GM23338 (cell line): ENCODE measurements around the gene C14orf119. TPM values are rescaled to one million over a fixed set of nuclear protein-coding genes. Genes with fewer than 3 reads are reported as not detected.

Source experiments
- ATAC-seq: fragments of 200-7000 bp; cut with Tn5 transposase; 3 replicates; pipeline ENCODE4 v1.9.1; 2020
- DNase-seq: peaks from one replicate; pipeline ENCODE4 v3.0.0-alpha.2; 2015; ENCODE audit warnings: low spot score
- H2AFZ ChIP-seq: fragments of 200-600 bp; sonication (generic); 2 replicates; pipeline ENCODE4 v1.8.0; 2016; ENCODE audit warnings: antibody characterized with exemption, mild to moderate bottlenecking, moderate library complexity
- H3F3A ChIP-seq: fragments of 200-600 bp; sonication (generic); replicated peaks from 2 replicates; pipeline ENCODE4 v1.8.0; 2017; ENCODE audit warnings: antibody characterized with exemption, mixed run types, low read depth
- H3K27ac ChIP-seq: fragments of 200-600 bp; sonication (generic); 2 replicates; pipeline ENCODE4 v1.6.1; 2016; ENCODE audit warnings: low read depth
- H3K27me3 ChIP-seq: fragments of 200-600 bp; sonication (generic); 2 replicates; pipeline ENCODE4 v1.8.0; 2016; ENCODE audit warnings: mild to moderate bottlenecking, mixed run types, moderate library complexity; ENCODE audit not compliant: insufficient read depth
- H3K36me3 ChIP-seq: fragments of 200-600 bp; sonication (generic); 2 replicates; pipeline ENCODE4 v1.8.0; 2016; ENCODE audit warnings: mild to moderate bottlenecking; ENCODE audit not compliant: insufficient read depth
- H3K4me1 ChIP-seq: fragments of 200-600 bp; sonication (generic); 2 replicates; pipeline ENCODE4 v1.8.0; 2016; ENCODE audit warnings: mild to moderate bottlenecking, moderate library complexity; ENCODE audit not compliant: insufficient read depth
- H3K4me2 ChIP-seq: fragments of 200-600 bp; sonication (generic); 2 replicates; pipeline ENCODE4 v1.7.1; 2017; ENCODE audit warnings: mixed run types
- H3K4me3 ChIP-seq: fragments of 200-600 bp; sonication (generic); 2 replicates; pipeline ENCODE4 v1.6.1; 2016; ENCODE audit warnings: mixed run types
- H3K79me2 ChIP-seq: fragments of 200-600 bp; sonication (generic); replicated peaks from 2 replicates; pipeline ENCODE4 v1.8.0; 2017; ENCODE audit warnings: mild to moderate bottlenecking; ENCODE audit not compliant: insufficient read depth
- H3K9me2 ChIP-seq: fragments of 200-600 bp; sonication (generic); 2 replicates; pipeline ENCODE4 v1.8.0; 2017; ENCODE audit not compliant: insufficient read depth
- H4K20me1 ChIP-seq: fragments of 200-600 bp; sonication (generic); replicated peaks from 2 replicates; pipeline ENCODE4 v1.8.0; 2017; ENCODE audit warnings: mild to moderate bottlenecking; ENCODE audit not compliant: insufficient read depth
- H3K27ac Mint-ChIP-seq: 2 replicates; pipeline ENCODE4 v1.8.0; 2020; ENCODE audit warnings: inconsistent platforms, mild to moderate bottlenecking, moderate library complexity, mixed read lengths
- H3K27me3 Mint-ChIP-seq: 3 replicates; pipeline ENCODE4 v1.8.0; 2022; ENCODE audit warnings: low read depth, mild to moderate bottlenecking, moderate library complexity, mixed read lengths, inconsistent platforms; ENCODE audit not compliant: insufficient read depth, poor library complexity
- H3K36me3 Mint-ChIP-seq: 3 replicates; pipeline ENCODE4 v1.8.0; 2021; ENCODE audit warnings: low read depth, mild to moderate bottlenecking, inconsistent platforms, moderate library complexity, mixed read lengths
- H3K4me1 Mint-ChIP-seq: 3 replicates; pipeline ENCODE4 v1.8.0; 2020; ENCODE audit warnings: mild to moderate bottlenecking, inconsistent platforms, mixed read lengths
- H3K4me3 Mint-ChIP-seq: 3 replicates; pipeline ENCODE4 v1.8.0; 2021; ENCODE audit warnings: moderate library complexity, mild to moderate bottlenecking, inconsistent platforms, mixed read lengths
- H3K9me3 Mint-ChIP-seq: 3 replicates; pipeline ENCODE4 v1.8.0; 2020; ENCODE audit warnings: moderate library complexity, mild to moderate bottlenecking, inconsistent platforms, mixed read lengths
- CREB1 ChIP-seq: fragments of 250-450 bp; sonication (Bioruptor Pico); IDR thresholded peaks from 2 replicates; pipeline ENCODE4 v1.5.0; 2020; ENCODE audit warnings: low read depth, mild to moderate bottlenecking, moderate library complexity
- CTCF ChIP-seq, 2 experiments: fragments of 200-600 bp in 1 of 2; sonication (generic) in 1 of 2; conservative IDR thresholded peaks; 2 replicates each; pipeline versions ENCODE4 v1.5.1 to v1.6.1; 2016 to 2017; ENCODE audit warnings: antibody characterized with exemption in 2 of 2, low read depth in 2 of 2, mild to moderate bottlenecking in 2 of 2, moderate library complexity in 1 of 2
- POLR2AphosphoS5 ChIP-seq: IDR thresholded peaks from 2 replicates; pipeline ENCODE4 v1.6.1; 2016; ENCODE audit warnings: antibody characterized with exemption, low read depth
- ZNF462 ChIP-seq: fragments of 250-450 bp; sonication (Bioruptor Pico); IDR thresholded peaks from 2 replicates; pipeline ENCODE4 v1.5.0; 2020; ENCODE audit warnings: mild to moderate bottlenecking, moderate library complexity
- polyA plus RNA-seq: library from polyadenylated mRNA; unstranded; fragments of >200 nt; fragmentation: Nextera tagmentation; extraction: Ambion mirVana; gene quantifications from 2 replicates; pipeline ENCODE4 v1.2.1, GENCODE V29; 2016
- total RNA-seq: library from RNA; depleted of rRNA; stranded (reverse); fragments of >200 nt; shearing (Covaris generic); gene quantifications from 2 replicates; pipeline ENCODE4 v1.2.3, GENCODE V29; 2014

The C14orf119 gene
- total and polyA plus RNA-seq, 2 experiments from 2014 or later = 49.4 to 118 TPM

- no peak for TF ChIP-seq ZNF462
Measured at GRCh38 chr14:23067847-23068788, 27.2 kb upstream of the C14orf119 start (continued).

DNA sequence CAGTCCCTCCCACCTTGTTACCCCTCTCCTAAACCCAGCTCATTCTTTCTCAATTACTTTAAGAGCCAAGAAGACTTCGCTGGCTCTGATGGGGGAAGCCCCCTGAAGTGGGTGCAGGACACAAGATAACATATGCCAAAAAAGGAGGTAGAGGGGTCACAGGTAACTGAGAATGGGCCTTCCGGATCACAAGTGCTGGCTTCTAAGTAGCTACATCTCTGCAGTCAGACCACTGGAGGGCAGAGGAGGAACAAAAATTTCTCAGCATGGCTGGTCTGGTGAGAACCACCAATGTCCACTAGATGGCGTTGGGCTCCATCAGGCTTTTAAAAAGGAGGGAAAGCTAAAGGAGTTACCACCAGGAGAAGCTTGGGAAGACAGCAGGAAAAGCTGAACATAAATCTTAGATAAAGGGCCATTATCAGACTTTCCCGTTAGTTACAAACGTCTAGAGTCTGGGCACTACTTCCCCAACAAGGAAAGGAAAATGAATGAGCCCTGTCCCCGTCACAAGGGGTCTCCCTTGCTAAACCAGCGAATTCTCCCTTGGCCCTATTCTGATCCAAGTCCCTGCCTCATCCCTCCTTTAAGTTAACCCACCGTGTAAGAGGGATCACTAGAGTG, 26.4 kb upstream of the C14orf119 start:
- H3K36me3 Mint-ChIP-seq = peaks cover 83% of the 10 kb centered on the region
- H3K9me2 ChIP-seq = no peaks in the 10 kb centered on the region
- H3K27ac Mint-ChIP-seq = peak overlapping the region; percentile 85
- H4K20me1 ChIP-seq = peaks cover 41% of the 10 kb centered on the region
- no peak overlapping the region for H2AFZ ChIP-seq
- H3K36me3 ChIP-seq = peaks cover 51% of the 10 kb centered on the region
- no peaks in the 10 kb centered on the region for H3K27me3 ChIP-seq
- H3K79me2 ChIP-seq = peaks cover 70% of the 10 kb centered on the region
- peak; percentile 96 for DNase-seq
- H3K4me3 ChIP-seq = peak overlapping the region; percentile 35; the same call in 1 of the 2 replicates
- peak overlapping the region; percentile 17; the same call in 1 of the 2 replicates for H3K27ac ChIP-seq
- H3K4me1 ChIP-seq = peaks cover 32% of the 10 kb centered on the region
- H3K9me3 Mint-ChIP-seq = no peaks in the 10 kb centered on the region
- no peak overlapping the region for H3K4me2 ChIP-seq
- H3K27me3 Mint-ChIP-seq = peaks cover 16% of the 10 kb centered on the region
- peaks cover 45% of the 10 kb centered on the region for H3K4me1 Mint-ChIP-seq
- peak; percentile 63 for ATAC-seq
- peak overlapping the region; percentile 91 for H3K4me3 Mint-ChIP-seq
- peaks cover 52% of the 10 kb centered on the region for H3F3A ChIP-seq
- TF ChIP-seq CREB1 (no peak), ZNF462 (no peak), POLR2AphosphoS5 (no peak), CTCF (conservative IDR thresholded peaks at IDR 0.05; ENCODE audit: low read depth in 2 of 2) (peak; percentile 92 to 99)
